Endothelial cell (in vitro differentiated cells): ENCODE results near the gene TBC1D22A. TPM values are rescaled to one million over a fixed set of nuclear protein-coding genes. Genes with fewer than 3 reads are reported as not detected.

Source experiments
- DNase-seq: peaks from one replicate; pipeline ENCODE4 v3.0.0; 2021; ENCODE audit warnings: low spot score
- H3K27ac Mint-ChIP-seq: one replicate; pipeline ENCODE4 v1.8.0; 2021; ENCODE audit warnings: mixed read lengths, inconsistent platforms; ENCODE audit not compliant: unreplicated experiment
- H3K27me3 Mint-ChIP-seq: one replicate; pipeline ENCODE4 v1.8.0; 2021; ENCODE audit warnings: mild to moderate bottlenecking, moderate library complexity, mixed read lengths, inconsistent platforms; ENCODE audit not compliant: unreplicated experiment
- H3K36me3 Mint-ChIP-seq: one replicate; pipeline ENCODE4 v1.8.0; 2021; ENCODE audit warnings: mild to moderate bottlenecking, low read depth, mixed read lengths, inconsistent platforms; ENCODE audit not compliant: unreplicated experiment
- H3K4me1 Mint-ChIP-seq: one replicate; pipeline ENCODE4 v1.8.0; 2021; ENCODE audit warnings: mild to moderate bottlenecking, mixed read lengths, inconsistent platforms; ENCODE audit not compliant: unreplicated experiment
- H3K4me3 Mint-ChIP-seq: one replicate; pipeline ENCODE4 v1.8.0; 2021; ENCODE audit warnings: mild to moderate bottlenecking, mixed read lengths, inconsistent platforms; ENCODE audit not compliant: unreplicated experiment
- H3K9me3 Mint-ChIP-seq: one replicate; pipeline ENCODE4 v1.8.0; 2021; ENCODE audit warnings: mixed read lengths, inconsistent platforms; ENCODE audit not compliant: unreplicated experiment
- CTCF ChIP-seq: fragments of 200-600 bp; sonication (generic); IDR thresholded peaks from one replicate; pipeline ENCODE4 v1.5.0; 2021; ENCODE audit warnings: antibody characterized with exemption; ENCODE audit not compliant: unreplicated experiment
- total RNA-seq: library from RNA; stranded (reverse); fragmentation: NEBNext Ultra II Directional; extraction: Animal tissue kit (Norgen Biotek cat#: 25700); gene quantifications from one replicate; pipeline ENCODE4 v1.2.1, GENCODE V29; 2021; ENCODE audit not compliant: unreplicated experiment

The TBC1D22A gene
- total RNA-seq, 1 donor from 2014 or later, result 25.3 TPM

- H3K27me3 Mint-ChIP-seq, result peaks cover 3% of the 10 kb centered on the region
Measured at GRCh38 chr22:47063606-47064005, 301.2 kb downstream of the TBC1D22A start.

GRCh38 chr22:47064016-47064415 is 301.6 kb downstream of the TBC1D22A start:
- no peak for DNase-seq
- Mint-ChIP-seq H3K4me1 (no peaks in the 10 kb centered on the region), H3K36me3 (peaks cover 25% of the 10 kb centered on the region), H3K4me3 (no peak overlapping the region), H3K9me3 (no peaks in the 10 kb centered on the region), H3K27ac (no peak overlapping the region), H3K27me3 (peaks cover 3% of the 10 kb centered on the region)
- TF ChIP-seq CTCF, result no peak

More at GRCh38 chr22:47063606-47064005, 301.2 kb downstream of the TBC1D22A start:
- DNase-seq, result no peak
- Mint-ChIP-seq H3K27ac (no peak overlapping the region), H3K4me3 (no peak overlapping the region), H3K36me3 (peaks cover 28% of the 10 kb centered on the region), H3K9me3 (no peaks in the 10 kb centered on the region), H3K4me1 (no peaks in the 10 kb centered on the region)
- TF ChIP-seq CTCF, result no peak

- no peak for DNase-seq
- H3K4me3 Mint-ChIP-seq, result no peak overlapping the region
- H3K27me3 Mint-ChIP-seq, result peaks cover 1% of the 10 kb centered on the region
- H3K36me3 Mint-ChIP-seq, result peaks cover 21% of the 10 kb centered on the region
- H3K27ac Mint-ChIP-seq, result no peak overlapping the region
- no peaks in the 10 kb centered on the region for H3K9me3 Mint-ChIP-seq
- no peaks in the 10 kb centered on the region for H3K4me1 Mint-ChIP-seq
- TF ChIP-seq CTCF, result no peak
Measured at GRCh38 chr22:47064416-47064815, 302.0 kb downstream of the TBC1D22A start.

GRCh38 chr22:47065756-47066615 is 303.5 kb downstream of the TBC1D22A start:
- H3K36me3 Mint-ChIP-seq, result peaks cover 18% of the 10 kb centered on the region
- no peak for DNase-seq
- no peaks in the 10 kb centered on the region for H3K4me1 Mint-ChIP-seq
- TF ChIP-seq CTCF, result no peak
- no peak overlapping the region for H3K4me3 Mint-ChIP-seq
- peaks cover 1% of the 10 kb centered on the region for H3K27me3 Mint-ChIP-seq
- H3K27ac Mint-ChIP-seq, result peak overlapping the region; percentile 24
- no peaks in the 10 kb centered on the region for H3K9me3 Mint-ChIP-seq

GRCh38 chr22:47066616-47066905 is 304.1 kb downstream of the TBC1D22A start:
- H3K27me3 Mint-ChIP-seq, result peaks cover 1% of the 10 kb centered on the region
- no peak overlapping the region for H3K27ac Mint-ChIP-seq
- no peak overlapping the region for H3K4me3 Mint-ChIP-seq
- no peaks in the 10 kb centered on the region for H3K4me1 Mint-ChIP-seq
- H3K9me3 Mint-ChIP-seq, result no peaks in the 10 kb centered on the region
- peaks cover 13% of the 10 kb centered on the region for H3K36me3 Mint-ChIP-seq
- no peak for TF ChIP-seq CTCF
- DNase-seq, result no peak
